GM23338 (cell line): ENCODE measurements around the gene LUC7L2. TPM values are rescaled to one million over a fixed set of nuclear protein-coding genes. Genes with fewer than 3 reads are reported as not detected.

Source experiments
- ATAC-seq: fragments of 200-7000 bp; cut with Tn5 transposase; 3 replicates; pipeline ENCODE4 v1.9.1; 2020
- DNase-seq: peaks from one replicate; pipeline ENCODE4 v3.0.0-alpha.2; 2015; ENCODE audit warnings: low spot score
- H2AFZ ChIP-seq: fragments of 200-600 bp; sonication (generic); 2 replicates; pipeline ENCODE4 v1.8.0; 2016; ENCODE audit warnings: antibody characterized with exemption, mild to moderate bottlenecking, moderate library complexity
- H3F3A ChIP-seq: fragments of 200-600 bp; sonication (generic); replicated peaks from 2 replicates; pipeline ENCODE4 v1.8.0; 2017; ENCODE audit warnings: antibody characterized with exemption, mixed run types, low read depth
- H3K27ac ChIP-seq: fragments of 200-600 bp; sonication (generic); 2 replicates; pipeline ENCODE4 v1.6.1; 2016; ENCODE audit warnings: low read depth
- H3K27me3 ChIP-seq: fragments of 200-600 bp; sonication (generic); 2 replicates; pipeline ENCODE4 v1.8.0; 2016; ENCODE audit warnings: mild to moderate bottlenecking, mixed run types, moderate library complexity; ENCODE audit not compliant: insufficient read depth
- H3K36me3 ChIP-seq: fragments of 200-600 bp; sonication (generic); 2 replicates; pipeline ENCODE4 v1.8.0; 2016; ENCODE audit warnings: mild to moderate bottlenecking; ENCODE audit not compliant: insufficient read depth
- H3K4me1 ChIP-seq: fragments of 200-600 bp; sonication (generic); 2 replicates; pipeline ENCODE4 v1.8.0; 2016; ENCODE audit warnings: mild to moderate bottlenecking, moderate library complexity; ENCODE audit not compliant: insufficient read depth
- H3K4me2 ChIP-seq: fragments of 200-600 bp; sonication (generic); 2 replicates; pipeline ENCODE4 v1.7.1; 2017; ENCODE audit warnings: mixed run types
- H3K4me3 ChIP-seq: fragments of 200-600 bp; sonication (generic); 2 replicates; pipeline ENCODE4 v1.6.1; 2016; ENCODE audit warnings: mixed run types
- H3K79me2 ChIP-seq: fragments of 200-600 bp; sonication (generic); replicated peaks from 2 replicates; pipeline ENCODE4 v1.8.0; 2017; ENCODE audit warnings: mild to moderate bottlenecking; ENCODE audit not compliant: insufficient read depth
- H3K9me2 ChIP-seq: fragments of 200-600 bp; sonication (generic); 2 replicates; pipeline ENCODE4 v1.8.0; 2017; ENCODE audit not compliant: insufficient read depth
- H4K20me1 ChIP-seq: fragments of 200-600 bp; sonication (generic); replicated peaks from 2 replicates; pipeline ENCODE4 v1.8.0; 2017; ENCODE audit warnings: mild to moderate bottlenecking; ENCODE audit not compliant: insufficient read depth
- H3K27ac Mint-ChIP-seq: 2 replicates; pipeline ENCODE4 v1.8.0; 2020; ENCODE audit warnings: inconsistent platforms, mild to moderate bottlenecking, moderate library complexity, mixed read lengths
- H3K27me3 Mint-ChIP-seq: 3 replicates; pipeline ENCODE4 v1.8.0; 2022; ENCODE audit warnings: low read depth, mild to moderate bottlenecking, moderate library complexity, mixed read lengths, inconsistent platforms; ENCODE audit not compliant: insufficient read depth, poor library complexity
- H3K36me3 Mint-ChIP-seq: 3 replicates; pipeline ENCODE4 v1.8.0; 2021; ENCODE audit warnings: low read depth, mild to moderate bottlenecking, inconsistent platforms, moderate library complexity, mixed read lengths
- H3K4me1 Mint-ChIP-seq: 3 replicates; pipeline ENCODE4 v1.8.0; 2020; ENCODE audit warnings: mild to moderate bottlenecking, inconsistent platforms, mixed read lengths
- H3K4me3 Mint-ChIP-seq: 3 replicates; pipeline ENCODE4 v1.8.0; 2021; ENCODE audit warnings: moderate library complexity, mild to moderate bottlenecking, inconsistent platforms, mixed read lengths
- H3K9me3 Mint-ChIP-seq: 3 replicates; pipeline ENCODE4 v1.8.0; 2020; ENCODE audit warnings: moderate library complexity, mild to moderate bottlenecking, inconsistent platforms, mixed read lengths
- CTCF ChIP-seq, 2 experiments: fragments of 200-600 bp in 1 of 2; sonication (generic) in 1 of 2; conservative IDR thresholded peaks; 2 replicates each; pipeline versions ENCODE4 v1.5.1 to v1.6.1; 2016 to 2017; ENCODE audit warnings: antibody characterized with exemption in 2 of 2, low read depth in 2 of 2, mild to moderate bottlenecking in 2 of 2, moderate library complexity in 1 of 2
- ETS1 ChIP-seq: IDR thresholded peaks from 2 replicates; pipeline ENCODE4 v1.6.1; 2016; ENCODE audit warnings: antibody characterized with exemption
- EZH2 ChIP-seq: fragments of 200-600 bp; sonication (generic); IDR thresholded peaks from one replicate; pipeline ENCODE4 v1.8.0; 2017; ENCODE audit warnings: antibody characterized with exemption, mild to moderate bottlenecking, low read depth; ENCODE audit not compliant: unreplicated experiment
- EZH2phosphoT487 ChIP-seq: fragments of 200-600 bp; sonication (generic); IDR thresholded peaks from one replicate; pipeline ENCODE4 v1.8.1; 2018; ENCODE audit warnings: antibody characterized with exemption; ENCODE audit not compliant: unreplicated experiment
- POLR2AphosphoS5 ChIP-seq: IDR thresholded peaks from 2 replicates; pipeline ENCODE4 v1.6.1; 2016; ENCODE audit warnings: antibody characterized with exemption, low read depth
- REST ChIP-seq: IDR thresholded peaks from one replicate; pipeline ENCODE4 v1.6.1; 2018; ENCODE audit warnings: antibody characterized with exemption; ENCODE audit not compliant: unreplicated experiment
- polyA plus RNA-seq: library from polyadenylated mRNA; unstranded; fragments of >200 nt; fragmentation: Nextera tagmentation; extraction: Ambion mirVana; gene quantifications from 2 replicates; pipeline ENCODE4 v1.2.1, GENCODE V29; 2016
- total RNA-seq: library from RNA; depleted of rRNA; stranded (reverse); fragments of >200 nt; shearing (Covaris generic); gene quantifications from 2 replicates; pipeline ENCODE4 v1.2.3, GENCODE V29; 2014

The LUC7L2 gene
- total and polyA plus RNA-seq, 2 experiments from 2014 or later, result 40.3 to 57.3 TPM

GRCh38 chr7:139365336-139365735 is 5.6 kb downstream of the LUC7L2 start (continued):
- TF ChIP-seq REST, result no peak
- no peak for TF ChIP-seq ETS1
- TF ChIP-seq EZH2, result no peak
- TF ChIP-seq POLR2AphosphoS5, result no peak

GRCh38 chr7:139366400-139366799 is 6.7 kb downstream of the LUC7L2 start:
- Histone ChIP-seq H3K9me2 (no peaks in the 10 kb centered on the region), H3K4me2 (no peak overlapping the region), H3K79me2 (peaks cover 100% of the 10 kb centered on the region), H3K36me3 (no peaks in the 10 kb centered on the region), H3K27ac (no peak overlapping the region), H3F3A (no peaks in the 10 kb centered on the region), H3K27me3 (no peaks in the 10 kb centered on the region), H3K4me3 (no peak overlapping the region), H3K4me1 (peaks cover 41% of the 10 kb centered on the region), H4K20me1 (peaks cover 38% of the 10 kb centered on the region), H2AFZ (no peak overlapping the region)
- Mint-ChIP-seq H3K27ac (no peak overlapping the region), H3K9me3 (no peaks in the 10 kb centered on the region), H3K4me1 (peaks cover 50% of the 10 kb centered on the region), H3K27me3 (no peaks in the 10 kb centered on the region), H3K36me3 (peaks cover 23% of the 10 kb centered on the region), H3K4me3 (no peak overlapping the region)
- no peak for ATAC-seq
- DNase-seq, result no peak
- no peak for TF ChIP-seq POLR2AphosphoS5

- no peak for TF ChIP-seq CTCF (conservative IDR thresholded peaks at IDR 0.05; ENCODE audit: low read depth in 2 of 2)
- no peak for TF ChIP-seq EZH2phosphoT487
- no peak for TF ChIP-seq ETS1
- H3K9me2 ChIP-seq, result no peaks in the 10 kb centered on the region
- H3K4me2 ChIP-seq, result no peak overlapping the region
- H3K79me2 ChIP-seq, result peaks cover 100% of the 10 kb centered on the region
- no peak overlapping the region for H3K4me3 ChIP-seq
- H3K36me3 ChIP-seq, result no peaks in the 10 kb centered on the region
- H2AFZ ChIP-seq, result no peak overlapping the region
- peak overlapping the region; percentile 56 for H3K27ac Mint-ChIP-seq
- H3K4me1 Mint-ChIP-seq, result peaks cover 50% of the 10 kb centered on the region
- H3K27me3 Mint-ChIP-seq, result no peaks in the 10 kb centered on the region
- H3K27ac ChIP-seq, result no peak overlapping the region
- no peak for DNase-seq
- no peak overlapping the region; the same call in 2 of the 3 replicates for H3K4me3 Mint-ChIP-seq
- H3K36me3 Mint-ChIP-seq, result peaks cover 22% of the 10 kb centered on the region
- no peaks in the 10 kb centered on the region for H3K9me3 Mint-ChIP-seq
- H3K27me3 ChIP-seq, result no peaks in the 10 kb centered on the region
- H3F3A ChIP-seq, result no peaks in the 10 kb centered on the region
- peaks cover 41% of the 10 kb centered on the region for H4K20me1 ChIP-seq
- no peak for ATAC-seq
- peaks cover 29% of the 10 kb centered on the region for H3K4me1 ChIP-seq
Measured at GRCh38 chr7:139367438-139368155, 7.9 kb downstream of the LUC7L2 start.
